Measurements from ENCODE around the gene SLC48A1. TPM values are rescaled to one million over a fixed set of nuclear protein-coding genes. Genes with fewer than 3 reads are reported as not detected.

SLC48A1 gene
- total and polyA plus RNA-seq, 2 donors (not counting 3 experiments of a cell fraction or from before 2014, with no cell fraction given): 17.3 to 20.3 TPM

GRCh38 chr12:47812797-47813510, 39.9 kb downstream of the SLC48A1 start:
- Histone ChIP-seq H3K27ac (ENCODE audit: insufficient read depth, low read depth, low read length) (peak overlapping the region; percentile 93), H3K4me2 (ENCODE audit: insufficient read depth, low read length) (peak overlapping the region; percentile 73), H3K36me3 (ENCODE audit: control insufficient read depth in 2 of 2, extremely low read depth in 1 of 2, insufficient read depth in 2 of 2, low read length in 2 of 2) (peaks cover 4 to 10% of the 10 kb centered on the region in 2 experiments), H3K9me1 (replicated peaks; ENCODE audit: control insufficient read depth, extremely low read depth, insufficient read depth, low read length) (no peaks in the 10 kb centered on the region), H3K79me2 (ENCODE audit: control insufficient read depth, insufficient read depth, low read length) (peaks cover 100% of the 10 kb centered on the region), H2AFZ (ENCODE audit: low read depth, low read length) (no peak overlapping the region), H3K4me3 (replicated peaks in 1 of 3; ENCODE audit: insufficient read depth in 1 of 3, low read depth in 1 of 3, low read length in 3 of 3) (peak overlapping the region in 2 of 3 experiments; percentile 11 to 16), H3K4me1 (ENCODE audit: control insufficient read depth, extremely low read depth, insufficient read depth, low read length) (peaks cover 92% of the 10 kb centered on the region), H3K9ac (replicated peaks; ENCODE audit: extremely low read depth, insufficient read depth, low read length) (peak overlapping the region; percentile 72), H4K20me1 (replicated peaks; ENCODE audit: control insufficient read depth, extremely low read depth, insufficient read depth, low read length) (no peaks in the 10 kb centered on the region), H3K27me3 (ENCODE audit: control insufficient read depth in 2 of 2, insufficient read depth in 2 of 2, low read length in 2 of 2) (no peaks in the 10 kb centered on the region), H3K9me3 (replicated peaks; ENCODE audit: control insufficient read depth, insufficient read depth, low read length) (no peaks in the 10 kb centered on the region)
- DNase-seq (ENCODE audit: low read depth, low spot score) (peak; percentile 87), FAIRE-seq (peak; percentile 60)
- ChIA-PET CTCF (interaction anchor here (0.8 to 12.5 kb wide), 8 partner anchors 8 to 54 kb away, joined by 3 to 229 read pairs (median 4); partner anchors contain the start of gene RAPGEF3), POLR2A (interaction anchor here (0.5 to 1.8 kb wide), 5 partner anchors 8 to 1448 kb away, joined by 3 to 8 read pairs (median 4); no protein-coding TSS in a partner anchor)
- no TSS peak for BruUV-seq (replicated peaks)
- TF ChIP-seq FOS (IDR thresholded peaks at IDR 0.05; ENCODE audit: borderline replicate concordance, insufficient read depth, low read length) (peak; percentile 82), MAX (IDR thresholded peaks at IDR 0.05; ENCODE audit: insufficient read depth, insufficient read length) (no peak), POLR2AphosphoS5 (IDR thresholded peaks at IDR 0.05; ENCODE audit: insufficient read depth, low read depth, low read length) (peak; percentile 47), GATA2 (IDR thresholded peaks at IDR 0.05; ENCODE audit: insufficient read depth, insufficient read length, low read depth, low read length) (no peak), JUN (IDR thresholded peaks at IDR 0.05; ENCODE audit: borderline replicate concordance, insufficient read depth, insufficient read length, low read depth) (peak; percentile 19)
- intact Hi-C loops (cut with micrococcal nuclease) (loop anchor here (1.0 to 2.0 kb wide), 2 partner anchors 7 to 54 kb away; partner anchors contain the start of gene RAPGEF3), dilution Hi-C loops (cut with MboI; ENCODE audit: extremely low pct_ligation_motif_present, low sequenced_read_pairs) (no loop called here)

Data from endothelial cell of umbilical vein (primary cell).